UCSD-AML1 (cell line): ENCODE data around the gene DIP2C.
"Not testable (repeated sequence)": the region's sequence is repeated elsewhere in the genome, so short reads cannot be mapped to it uniquely, and the experiment has no call there.

Experiments
- DNase-seq: peaks from one replicate; lab custom pipeline; 2025; ENCODE audit not compliant: unreplicated experiment; lab: John Stamatoyannopoulos, UW

The DIP2C gene

GRCh38 chr10:689452-690371, at the start of gene DIP2C:
DIP2C (minus strand) TSS chr10:689668; CDS start chr10:689578, 90 bp downstream.
- no peak for DNase-seq

GRCh38 chr10:734481-734880, 45.0 kb upstream of the DIP2C start:
- DNase-seq, result no peak

GRCh38 chr10:733086-733485, 43.6 kb upstream of the DIP2C start:
- DNase-seq, result no peak

DNA sequence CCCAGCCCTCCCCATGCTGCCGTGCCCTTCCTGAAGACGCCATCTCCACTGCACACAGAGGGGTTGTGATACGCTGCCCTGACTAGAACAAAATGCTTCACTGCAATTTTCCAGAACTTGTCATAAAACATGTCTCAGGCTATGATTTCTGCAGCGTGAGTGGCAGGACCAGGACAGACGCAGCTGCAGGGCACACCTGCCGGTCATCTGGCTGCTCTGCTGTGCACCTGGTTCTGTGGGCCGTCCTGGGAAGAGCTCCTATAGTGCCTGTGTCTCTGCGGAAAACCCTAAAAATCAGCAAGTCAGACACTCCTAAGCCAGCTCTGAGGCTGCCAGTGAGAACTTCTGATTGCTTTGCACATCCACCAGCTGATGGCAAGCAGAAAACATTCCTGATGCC, 39.7 kb upstream of the DIP2C start:
- DNase-seq, result no peak

- DNase-seq, result no peak
Measured at GRCh38 chr10:728603-729002, 39.1 kb upstream of the DIP2C start.

GRCh38 chr10:727162-727790, 37.8 kb upstream of the DIP2C start:
- DNase-seq, result no peak

DNA sequence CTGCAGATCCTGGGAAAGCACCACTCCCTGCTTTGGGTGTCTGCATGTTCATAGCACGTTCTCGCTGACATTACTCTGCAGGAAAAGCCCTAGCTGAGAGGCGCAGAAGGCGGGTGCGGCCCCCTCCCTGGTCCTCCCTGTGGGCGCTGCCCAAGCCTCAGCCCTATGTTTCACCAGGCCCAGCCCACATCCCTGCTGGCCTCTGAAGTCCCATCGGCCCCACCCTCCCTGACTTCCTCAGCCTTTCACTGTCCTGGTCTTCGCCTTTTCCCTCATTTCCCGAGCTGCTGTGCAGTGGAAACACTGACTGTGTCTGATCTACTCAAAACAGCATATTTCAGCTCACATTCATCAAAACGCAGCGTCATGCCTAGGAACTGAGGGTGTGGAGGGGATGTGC, 36.3 kb upstream of the DIP2C start:
- no peak for DNase-seq

DNA sequence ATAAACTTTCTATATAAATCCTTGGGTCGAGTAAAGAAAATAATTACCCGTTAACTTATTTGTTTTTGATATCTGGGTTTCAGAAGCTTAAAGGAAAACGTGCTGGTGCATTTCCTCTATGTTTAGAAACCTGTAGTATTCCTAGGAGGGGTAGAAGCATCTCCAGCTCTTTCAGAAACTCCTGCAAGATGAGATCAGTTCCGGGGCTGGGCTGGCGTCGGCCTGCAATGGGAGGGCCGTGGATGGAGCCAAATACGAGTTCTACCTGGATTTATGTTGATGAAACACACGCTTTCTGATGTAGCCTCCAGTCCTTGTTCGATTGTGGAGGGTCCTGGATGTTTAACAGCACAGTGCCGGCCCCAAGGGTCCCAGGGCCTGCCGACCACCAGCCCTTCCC, 35.8 kb upstream of the DIP2C start:
- no peak for DNase-seq

DNA sequence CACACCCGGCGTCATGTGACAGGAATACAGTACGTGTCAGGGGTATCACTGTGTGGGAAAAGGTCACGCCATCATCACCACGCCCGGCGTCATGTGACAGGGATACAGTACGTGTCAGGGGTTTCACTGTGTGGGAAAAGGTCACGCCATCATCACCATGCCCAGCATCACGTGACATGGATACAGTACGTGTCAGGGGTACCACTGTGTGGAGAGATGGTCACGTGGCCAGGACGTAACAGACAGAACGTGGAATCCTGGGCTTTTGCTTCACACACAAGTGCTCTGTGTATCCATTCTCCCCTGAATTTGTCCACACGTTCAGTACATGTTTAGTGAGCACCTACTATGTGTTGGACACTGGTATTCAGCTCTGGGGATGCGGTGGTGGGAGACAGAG, 34.5 kb upstream of the DIP2C start:
- no peak for DNase-seq

- no peak for DNase-seq
Measured at GRCh38 chr10:722281-723060, 33.0 kb upstream of the DIP2C start.

GRCh38 chr10:718143-718700, 28.8 kb upstream of the DIP2C start:
- no peak for DNase-seq

- DNase-seq, result no peak
Measured at GRCh38 chr10:717458-717857, 28.0 kb upstream of the DIP2C start.

GRCh38 chr10:716821-717220, 27.4 kb upstream of the DIP2C start:
- no peak for DNase-seq

GRCh38 chr10:714214-714613, 24.7 kb upstream of the DIP2C start:
- DNase-seq, result no peak

- no peak for DNase-seq
Measured at GRCh38 chr10:712575-712974, 23.1 kb upstream of the DIP2C start.

GRCh38 chr10:712089-712488, 22.6 kb upstream of the DIP2C start:
- DNase-seq, result no peak

GRCh38 chr10:707861-708260, 18.4 kb upstream of the DIP2C start:
- no peak for DNase-seq

DNA sequence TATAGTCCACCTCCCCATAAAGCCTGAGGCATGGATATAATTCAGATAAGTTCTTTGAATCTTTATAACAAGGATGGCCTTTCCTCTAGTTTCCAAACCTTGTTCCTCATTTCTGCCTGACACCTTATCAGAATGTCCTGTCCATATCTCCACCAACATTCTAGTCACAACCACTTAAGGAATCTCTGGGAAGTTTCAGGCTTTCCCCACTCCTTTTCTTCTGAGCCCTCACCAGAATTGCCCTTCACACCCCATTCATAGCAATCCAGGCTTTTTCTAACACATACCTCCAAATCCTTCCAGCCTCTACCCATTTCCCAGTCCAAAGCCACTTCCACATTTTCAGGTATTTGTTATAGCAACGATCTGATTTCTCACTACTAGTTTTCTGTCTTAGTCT, 18.0 kb upstream of the DIP2C start:
- DNase-seq, result no peak

DNA sequence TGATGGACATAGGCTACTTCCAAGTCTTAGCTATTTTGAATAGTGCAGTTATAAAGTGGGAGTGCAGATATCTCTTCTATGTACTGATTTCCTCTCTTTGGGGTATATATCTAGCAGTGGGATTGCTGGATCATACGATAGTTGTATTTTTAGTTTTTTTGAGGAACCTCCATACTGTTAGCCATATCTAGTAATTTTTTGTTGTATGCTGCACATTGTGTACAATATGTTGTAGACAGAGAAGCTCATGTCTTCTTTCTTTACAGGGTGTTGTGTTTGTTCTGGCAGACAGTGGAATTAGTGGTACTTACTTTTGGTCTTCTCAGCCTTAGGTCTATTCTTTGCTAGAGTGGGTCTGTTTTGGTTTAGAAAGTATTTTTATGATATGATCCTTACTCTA, 13.7 kb upstream of the DIP2C start:
- DNase-seq, result no peak

DNA sequence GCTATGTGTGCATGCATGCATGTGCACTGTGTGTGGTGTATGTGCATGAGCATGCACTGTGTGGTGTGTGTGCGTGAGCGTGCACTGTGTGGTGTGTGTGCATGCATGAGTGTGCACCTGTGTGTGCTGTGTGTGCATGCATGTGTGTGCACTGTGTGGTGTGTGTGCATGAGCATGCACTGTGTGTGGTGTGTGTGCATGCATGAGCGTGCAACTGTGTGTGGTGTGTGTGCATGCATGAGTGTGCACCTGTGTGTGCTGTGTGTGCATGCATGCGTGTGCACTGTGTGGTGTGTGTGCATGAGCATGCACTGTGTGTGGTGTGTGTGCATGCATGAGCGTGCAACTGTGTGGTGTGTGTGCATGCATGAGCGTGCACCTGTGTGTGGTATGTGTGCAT, 10.7 kb upstream of the DIP2C start:
- not testable (repeated sequence) for DNase-seq

GRCh38 chr10:697097-697875, 7.8 kb upstream of the DIP2C start:
- no peak for DNase-seq
